Heart right ventricle (tissue), 16 donors: Measurements from ENCODE around the gene CABP4. TPM values are rescaled to one million over a fixed set of nuclear protein-coding genes. Genes with fewer than 3 reads are reported as not detected.
A peak's percentile ranks its signal among the peaks of the same experiment; 100 is the strongest.

Experiments
- ATAC-seq, 8 donors: fragments of 200-7000 bp; cut with Tn5 transposase; one replicate each; pipeline ENCODE4 v1.9.1; 2020; ENCODE audit warnings: mild to moderate bottlenecking in 8 of 8, moderate library complexity in 8 of 8, moderate number of reproducible peaks in 1 of 8
- DNase-seq, 2 donors: peaks; one replicate each; pipeline ENCODE4 v3.0.0-alpha.2; 2020
- H3K27ac ChIP-seq, 10 donors: fragments of 200-600 bp; sonication (generic) in 2 of 10; one replicate each; pipeline versions ENCODE4 v1.5.0 to v1.8.0; 2020 to 2022; ENCODE audit warnings: mild to moderate bottlenecking in 3 of 10
- H3K27me3 ChIP-seq, 7 donors: fragments of 200-600 bp; one replicate each; pipeline ENCODE4 v1.8.0; 2021 to 2022; ENCODE audit warnings: mild to moderate bottlenecking in 2 of 7
- H3K36me3 ChIP-seq, 9 donors: fragments of 200-600 bp; sonication (generic) in 1 of 9; one replicate each; pipeline versions ENCODE4 v1.5.0 to v1.8.0; 2020 to 2022; ENCODE audit warnings: mild to moderate bottlenecking in 2 of 9
- H3K4me1 ChIP-seq, 9 donors: fragments of 200-600 bp; sonication (generic) in 1 of 9; one replicate each; pipeline versions ENCODE4 v1.5.0 to v1.8.0; 2020 to 2022; ENCODE audit warnings: mild to moderate bottlenecking in 4 of 9
- H3K4me3 ChIP-seq, 10 donors: fragments of 200-600 bp; sonication (generic) in 2 of 10; one replicate each; pipeline versions ENCODE4 v1.5.0 to v1.8.0; 2020 to 2022; ENCODE audit warnings: mild to moderate bottlenecking in 7 of 10, moderate library complexity in 2 of 10
- H3K9me3 ChIP-seq, 11 donors: fragments of 200-600 bp in 10 of 11; sonication (generic) in 2 of 11; one replicate each; pipeline versions ENCODE4 v1.5.0 to v1.8.0; 2013 to 2022; ENCODE audit warnings: mild to moderate bottlenecking in 2 of 11, control low read depth in 1 of 11, moderate library complexity in 1 of 11
- CTCF ChIP-seq, 9 donors: fragments of 200-600 bp; sonication (generic) in 2 of 9; IDR thresholded peaks; one replicate each; pipeline versions ENCODE4 v1.5.0 to v1.8.0; 2021 to 2022; ENCODE audit warnings: antibody characterized with exemption in 9 of 9, mild to moderate bottlenecking in 5 of 9, moderate library complexity in 1 of 9
- WGBS, 2 donors: extraction: QIAGEN DNeasy Blood & Tissue Kit; methylation state at CpG; one replicate each; pipeline ENCODE4 v1.1.7; 2013; ENCODE audit warnings: inconsistent platforms in 1 of 2; 5-methylcytosine and 5-hydroxymethylcytosine counted together
- intact Hi-C, 10 donors: fragments of 100-400 bp; cut with DNase I; formaldehyde crosslinking; loops; one replicate each; pipeline versions ENCODE4 v1.11.1 to v1.14.2; 2022
- polyA plus RNA-seq, 2 donors: library from polyadenylated mRNA; stranded (reverse); fragments of 200-250 nt; gene quantifications; one replicate each; pipeline ENCODE4 v1.2.3, GENCODE V29; 2013
- total RNA-seq, 10 donors: library from RNA; stranded (reverse); fragmentation: NEBNext Ultra II Directional in 3 of 10; extraction: Animal tissue kit (Norgen Biotek cat#: 25700) in 3 of 10; gene quantifications; one replicate each; pipeline versions ENCODE4 v1.2.1 to v1.2.4, GENCODE V29; 2021 to 2023
- donor health status: Arrhythmogenic right ventricular cardiomyopathy.
- donor health status: ischemic (EF 13 %, LVEDD 7.1; RV severe dilation, severe dysfunction).
- donor health status: healthy with polysubstance abuse.
- donor health status: DM: no; HTN: yes; CAD: no.
- donor health status: DM: no; HTN: no; CAD: no.
- donor health status: ischemic (EF 25% LVEDD 6.9; RV normal size, moderate dysfunction).
- donor health status: ischemic (EF 25% LVEDD 5.7; RV mildly dilated, moderate dysfunction).
- donor health status: healthy.
- donor health status: DM: yes; HTN: yes; CAD: no.
- donor health status: Ischemic cardiomyopathy.
- donor health status: ischemic (EF 35%, LVEDD 5.7; RV mildly dilated, moderate dysfunction).
- donor health status: nonischemic (EF 11% LVEDD 7.7; RV severe dilation, severe dysfunction).
- donor health status: DM: yes; HTN: yes; CAD: no.
- donor health status: PGD.
- donor health status: ischemic (EF 29% LVEDD 5.4; RV normal size, mild dysfunction).
- donor health status: nonischemic (EF 23%, LVEDD 6.1; RV moderate dilation, normal function).

The CABP4 gene
- total and polyA plus RNA-seq, 12 donors: 0.17 to 1.5 (median 0.70) TPM; not detected in 1

GRCh38 chr11:67453816-67454732 is 1.1 kb upstream of the CABP4 start:
- no peak for DNase-seq
- peaks cover 0 to 24% (median 8%) of the 10 kb centered on the region in 9 donors for H3K4me1 ChIP-seq
- intact Hi-C loops: no loop called here
- H3K27ac ChIP-seq: no peak overlapping the region
- WGBS, 2 donors: 93% methylated on average over 18 to 21 of the region's 21 CpGs
- H3K4me3 ChIP-seq: no peak overlapping the region
- no peaks in the 10 kb centered on the region for H3K36me3 ChIP-seq
- TF ChIP-seq CTCF (IDR thresholded peaks at IDR 0.05): no peak
- no peaks in the 10 kb centered on the region for H3K9me3 ChIP-seq
- no peak for ATAC-seq
- no peaks in the 10 kb centered on the region for H3K27me3 ChIP-seq

- intact Hi-C loops: no loop called here
- Histone ChIP-seq H3K36me3 (no peaks in the 10 kb centered on the region), H3K27me3 (no peaks in the 10 kb centered on the region), H3K4me3 (no peak overlapping the region), H3K27ac (no peak overlapping the region), H3K9me3 (no peaks in the 10 kb centered on the region), H3K4me1 (peaks cover 0 to 14% (median 8%) of the 10 kb centered on the region in 9 donors)
- ATAC-seq: no peak
- TF ChIP-seq CTCF (IDR thresholded peaks at IDR 0.05): no peak
- 80% methylated on average over 22 to 25 of the region's 25 CpGs for WGBS, 2 donors
- DNase-seq: no peak
These were observed 1.0 kb downstream of the CABP4 start for GRCh38 chr11:67456068-67456705.

DNA sequence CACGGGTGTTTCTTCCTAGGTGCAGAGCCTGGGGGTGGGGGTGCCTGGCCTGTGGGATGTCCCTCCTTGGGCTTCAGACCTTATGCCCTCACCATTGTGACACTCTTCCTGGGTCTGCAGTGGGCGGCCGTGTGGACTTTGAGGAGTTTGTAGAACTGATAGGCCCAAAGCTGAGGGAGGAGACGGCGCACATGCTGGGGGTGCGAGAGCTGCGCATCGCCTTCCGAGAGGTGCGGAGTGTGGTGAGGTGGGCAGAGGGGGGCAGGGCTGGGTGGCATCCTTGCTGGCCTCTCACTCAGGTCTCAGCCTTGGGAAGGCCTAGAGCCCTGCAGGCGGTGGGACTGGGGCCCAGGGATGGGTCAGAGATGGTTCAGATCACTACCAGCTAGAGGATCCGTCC is 2.3 kb downstream of the CABP4 start:
- no peaks in the 10 kb centered on the region for H3K36me3 ChIP-seq
- H3K4me3 ChIP-seq: no peak overlapping the region
- DNase-seq (no peak), ATAC-seq (peak in 1 of 8 donors; percentile 8)
- no peak overlapping the region for H3K27ac ChIP-seq
- 94% methylated on average over 12 of the region's 12 CpGs for WGBS, 2 donors
- no peak for TF ChIP-seq CTCF (IDR thresholded peaks at IDR 0.05)
- H3K9me3 ChIP-seq: no peaks in the 10 kb centered on the region
- no peaks in the 10 kb centered on the region for H3K27me3 ChIP-seq
- peaks cover 0 to 9% (median 5%) of the 10 kb centered on the region in 9 donors for H3K4me1 ChIP-seq
- intact Hi-C loops: no loop called here

DNA sequence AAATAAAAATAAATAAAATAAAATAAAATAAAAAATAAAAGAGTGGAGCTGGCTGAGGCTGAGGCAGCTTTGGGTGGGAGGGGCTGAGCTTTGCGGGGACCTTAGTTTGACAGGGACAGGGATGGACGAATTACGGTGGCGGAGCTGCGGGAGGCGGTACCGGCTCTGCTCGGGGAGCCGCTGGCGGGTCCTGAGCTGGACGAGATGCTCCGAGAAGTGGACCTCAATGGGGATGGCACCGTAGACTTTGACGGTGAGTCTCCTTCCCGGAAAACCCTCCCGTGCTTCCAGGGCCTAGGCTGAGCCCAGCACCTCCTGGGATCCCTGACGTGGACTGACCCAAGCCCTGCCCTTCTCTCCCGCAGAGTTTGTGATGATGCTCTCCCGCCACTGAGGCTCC is 3.1 kb downstream of the CABP4 start:
- no peak for TF ChIP-seq CTCF (IDR thresholded peaks at IDR 0.05)
- Histone ChIP-seq H3K4me3 (no peak overlapping the region), H3K9me3 (no peaks in the 10 kb centered on the region), H3K27me3 (no peaks in the 10 kb centered on the region), H3K4me1 (peaks cover 0 to 3% (median 0%) of the 10 kb centered on the region in 9 donors), H3K27ac (no peak overlapping the region), H3K36me3 (no peaks in the 10 kb centered on the region)
- ATAC-seq (no peak), DNase-seq (no peak)
- intact Hi-C loops: no loop called here
- 90 to 93% methylated on average over 19 of the region's 19 CpGs for WGBS, 2 donors
